ENCODE results near the gene SH3BGRL2. TPM values are rescaled to one million over a fixed set of nuclear protein-coding genes. Genes with fewer than 3 reads are reported as not detected.

Gene SH3BGRL2
- total RNA-seq, 1 experiment from 2014 or later = 5.2 TPM

GRCh38 chr6:79671600-79672266, 40.6 kb downstream of the SH3BGRL2 start (continued):
- TF ChIP-seq CTCF (IDR thresholded peaks at IDR 0.05 in 2 of 3, conservative IDR thresholded peaks at IDR 0.05 in 1 of 3; ENCODE audit: borderline replicate concordance in 1 of 3, insufficient read depth in 1 of 3, low read depth in 2 of 3, low read length in 2 of 3) (no peak), SIN3A (IDR thresholded peaks at IDR 0.05; ENCODE audit: low read depth) (no peak), EZH2phosphoT487 (IDR thresholded peaks at IDR 0.05; ENCODE audit: borderline replicate concordance) (no peak), TCF7L2 (IDR thresholded peaks at IDR 0.05; ENCODE audit: borderline replicate concordance, extremely low read depth, insufficient read depth, insufficient read length) (no peak), POLR2AphosphoS5 (IDR thresholded peaks at IDR 0.05; ENCODE audit: low read depth, low read length) (peak; percentile 44), SRF (IDR thresholded peaks at IDR 0.05; ENCODE audit: low read depth) (no peak), ELF1 (IDR thresholded peaks at IDR 0.05; ENCODE audit: borderline replicate concordance, low read depth) (peak; percentile 49), REST (IDR thresholded peaks at IDR 0.05; ENCODE audit: low read depth) (no peak), EGR1 (IDR thresholded peaks at IDR 0.05; ENCODE audit: low read depth) (no peak), ZFX (IDR thresholded peaks at IDR 0.05) (no peak)

All from HCT116 (cell line).